ENCODE data around the gene COX17.

COX17 gene

GRCh38 chr3:119637679-119638477, 39.3 kb downstream of the COX17 start:
- H3K14ac ChIP-seq (ENCODE audit: low read length), result no peak overlapping the region
- peak overlapping the region; percentile 22 for H3K4me2 ChIP-seq (ENCODE audit: low read length)
- H2AK5ac ChIP-seq (ENCODE audit: low read length), result no peak overlapping the region
- peaks cover 2% of the 10 kb centered on the region for H3K9me3 ChIP-seq (ENCODE audit: insufficient read depth, low read depth, low read length)
- no peak overlapping the region for H3K18ac ChIP-seq (ENCODE audit: low read length)
- H4K12ac ChIP-seq (ENCODE audit: low read depth, low read length), result no peak overlapping the region
- H2BK5ac ChIP-seq (ENCODE audit: low read depth, low read length, poor library complexity), result no peak overlapping the region
- WGBS (ENCODE audit: extremely low coverage, insufficient coverage, insufficient read length), result no CpG with 5 or more reads among the region's 3 CpGs
- no peak overlapping the region for H3K9ac ChIP-seq (ENCODE audit: low read length)
- peak; percentile 27 to 74 for DNase-seq
- no peak overlapping the region for H2BK120ac ChIP-seq (ENCODE audit: insufficient read depth, low read length, poor library complexity)
- H3K79me1 ChIP-seq (ENCODE audit: low read length), result peaks cover 4% of the 10 kb centered on the region
- no peak overlapping the region for H3K4ac ChIP-seq (ENCODE audit: low read depth, low read length)
- H3K4me3 ChIP-seq (ENCODE audit: low read depth, low read length), result no peak overlapping the region
- peak overlapping the region; percentile 22 for H3K27ac ChIP-seq (ENCODE audit: low read depth, low read length)
- H4K8ac ChIP-seq (ENCODE audit: low read depth, low read length), result no peak overlapping the region
- no peak overlapping the region for H3K23ac ChIP-seq (ENCODE audit: low read length)
- no peaks in the 10 kb centered on the region for H3K27me3 ChIP-seq (ENCODE audit: insufficient read depth, low read length)
- H4K91ac ChIP-seq (ENCODE audit: low read depth, low read length), result peak overlapping the region; percentile 82
- no peaks in the 10 kb centered on the region for H3K79me2 ChIP-seq (ENCODE audit: control insufficient read depth, insufficient read depth, low read length, poor library complexity)
- no peak overlapping the region for H2BK12ac ChIP-seq (ENCODE audit: low read length)
- H2AFZ ChIP-seq (ENCODE audit: insufficient read depth, low read length, poor library complexity), result no peak overlapping the region
- peaks cover 4 to 13% of the 10 kb centered on the region in 2 experiments for H3K4me1 ChIP-seq (ENCODE audit: control insufficient read depth in 1 of 2, insufficient read depth in 2 of 2, low read length in 2 of 2)
- H3K36me3 ChIP-seq (ENCODE audit: control insufficient read depth in 1 of 2, insufficient read depth in 2 of 2, low read length in 2 of 2), result peaks cover 12 to 21% of the 10 kb centered on the region in 2 experiments

DNA sequence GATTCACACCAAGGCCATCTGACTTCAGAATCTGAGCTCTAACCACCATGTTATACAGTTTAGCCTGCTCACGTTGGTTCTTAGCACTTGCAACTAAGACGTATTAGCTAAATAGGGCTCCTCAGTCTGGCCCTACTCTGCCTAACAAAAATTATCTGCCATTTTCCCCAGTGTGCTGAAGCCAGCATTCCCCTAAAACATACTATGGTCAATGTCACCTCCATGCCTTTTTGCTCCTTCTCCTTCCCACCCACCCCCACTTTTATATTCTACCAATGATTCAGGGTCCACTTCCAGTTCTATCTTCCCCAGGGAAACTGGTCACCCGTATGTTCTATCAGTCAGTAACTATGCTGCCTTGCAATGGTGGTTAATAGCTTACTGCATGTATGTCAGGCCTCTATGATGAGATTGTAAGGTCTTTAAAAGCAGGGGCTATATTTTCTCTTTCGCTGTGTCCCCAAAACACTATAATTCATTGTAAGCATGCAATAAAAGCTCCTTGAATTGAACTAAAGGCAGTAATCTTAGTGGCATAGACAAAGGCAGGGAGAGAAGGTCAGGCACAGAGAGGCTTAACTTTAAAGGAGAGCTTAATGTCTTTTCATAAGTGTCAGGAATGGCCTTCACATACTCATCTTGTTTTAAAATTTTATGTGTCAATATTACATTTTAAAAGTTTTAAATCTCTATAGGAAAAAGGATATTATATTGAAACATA, 40.2 kb downstream of the COX17 start:
- H4K8ac ChIP-seq (ENCODE audit: low read depth, low read length), result no peak overlapping the region
- H3K14ac ChIP-seq (ENCODE audit: low read length), result no peak overlapping the region
- no peak overlapping the region for H3K4me3 ChIP-seq (ENCODE audit: low read depth, low read length)
- H2BK12ac ChIP-seq (ENCODE audit: low read length), result no peak overlapping the region
- peaks cover 4% of the 10 kb centered on the region for H3K79me1 ChIP-seq (ENCODE audit: low read length)
- no peak overlapping the region for H3K4ac ChIP-seq (ENCODE audit: low read depth, low read length)
- H3K27me3 ChIP-seq (ENCODE audit: insufficient read depth, low read length), result no peaks in the 10 kb centered on the region
- H4K12ac ChIP-seq (ENCODE audit: low read depth, low read length), result no peak overlapping the region
- H4K91ac ChIP-seq (ENCODE audit: low read depth, low read length), result no peak overlapping the region
- H3K36me3 ChIP-seq (ENCODE audit: control insufficient read depth in 1 of 2, insufficient read depth in 2 of 2, low read length in 2 of 2), result peaks cover 8 to 16% of the 10 kb centered on the region in 2 experiments
- H3K18ac ChIP-seq (ENCODE audit: low read length), result no peak overlapping the region
- peaks cover 2% of the 10 kb centered on the region for H3K9me3 ChIP-seq (ENCODE audit: insufficient read depth, low read depth, low read length)
- no peak overlapping the region for H2BK120ac ChIP-seq (ENCODE audit: insufficient read depth, low read length, poor library complexity)
- H2BK5ac ChIP-seq (ENCODE audit: low read depth, low read length, poor library complexity), result no peak overlapping the region
- no peak overlapping the region for H2AFZ ChIP-seq (ENCODE audit: insufficient read depth, low read length, poor library complexity)
- no CpG with 5 or more reads among the region's 4 CpGs for WGBS (ENCODE audit: extremely low coverage, insufficient coverage, insufficient read length)
- no peak overlapping the region for H2AK5ac ChIP-seq (ENCODE audit: low read length)
- no peak overlapping the region for H3K23ac ChIP-seq (ENCODE audit: low read length)
- H3K4me1 ChIP-seq (ENCODE audit: control insufficient read depth in 1 of 2, insufficient read depth in 2 of 2, low read length in 2 of 2), result peaks cover 6 to 17% of the 10 kb centered on the region in 2 experiments
- H3K9ac ChIP-seq (ENCODE audit: low read length), result no peak overlapping the region
- H3K4me2 ChIP-seq (ENCODE audit: low read length), result no peak overlapping the region
- DNase-seq, result no peak
- no peaks in the 10 kb centered on the region for H3K79me2 ChIP-seq (ENCODE audit: control insufficient read depth, insufficient read depth, low read length, poor library complexity)
- no peak overlapping the region for H3K27ac ChIP-seq (ENCODE audit: low read depth, low read length)

GRCh38 chr3:119636249-119636648, 41.0 kb downstream of the COX17 start:
- peak in 1 of 2 donors; percentile 13 for DNase-seq
- Histone ChIP-seq H3K14ac (ENCODE audit: low read length) (no peak overlapping the region), H4K12ac (ENCODE audit: low read depth, low read length) (no peak overlapping the region), H3K4me2 (ENCODE audit: low read length) (no peak overlapping the region), H3K4me1 (ENCODE audit: control insufficient read depth in 1 of 2, insufficient read depth in 2 of 2, low read length in 2 of 2) (peaks cover 6 to 17% of the 10 kb centered on the region in 2 experiments), H3K79me1 (ENCODE audit: low read length) (peaks cover 4% of the 10 kb centered on the region), H3K27me3 (ENCODE audit: insufficient read depth, low read length) (no peaks in the 10 kb centered on the region), H3K4ac (ENCODE audit: low read depth, low read length) (no peak overlapping the region), H3K18ac (ENCODE audit: low read length) (no peak overlapping the region), H3K27ac (ENCODE audit: low read depth, low read length) (no peak overlapping the region), H3K9me3 (ENCODE audit: insufficient read depth, low read depth, low read length) (no peaks in the 10 kb centered on the region), H4K8ac (ENCODE audit: low read depth, low read length) (no peak overlapping the region), H3K23ac (ENCODE audit: low read length) (no peak overlapping the region), H3K36me3 (ENCODE audit: control insufficient read depth in 1 of 2, insufficient read depth in 2 of 2, low read length in 2 of 2) (peaks cover 4 to 11% of the 10 kb centered on the region in 2 experiments), H2BK5ac (ENCODE audit: low read depth, low read length, poor library complexity) (no peak overlapping the region), H2BK120ac (ENCODE audit: insufficient read depth, low read length, poor library complexity) (no peak overlapping the region), H4K91ac (ENCODE audit: low read depth, low read length) (no peak overlapping the region), H3K79me2 (ENCODE audit: control insufficient read depth, insufficient read depth, low read length, poor library complexity) (no peaks in the 10 kb centered on the region), H2AK5ac (ENCODE audit: low read length) (no peak overlapping the region), H3K4me3 (ENCODE audit: low read depth, low read length) (no peak overlapping the region), H2BK12ac (ENCODE audit: low read length) (no peak overlapping the region), H3K9ac (ENCODE audit: low read length) (no peak overlapping the region), H2AFZ (ENCODE audit: insufficient read depth, low read length, poor library complexity) (no peak overlapping the region)
- WGBS (ENCODE audit: extremely low coverage, insufficient coverage, insufficient read length), result no CpG with 5 or more reads among the region's 1 CpG

- no peak overlapping the region for H3K27ac ChIP-seq (ENCODE audit: low read depth, low read length)
- no peak overlapping the region for H2BK5ac ChIP-seq (ENCODE audit: low read depth, low read length, poor library complexity)
- H3K18ac ChIP-seq (ENCODE audit: low read length), result no peak overlapping the region
- peaks cover 6% of the 10 kb centered on the region for H3K79me1 ChIP-seq (ENCODE audit: low read length)
- no peak overlapping the region for H3K4ac ChIP-seq (ENCODE audit: low read depth, low read length)
- H3K9ac ChIP-seq (ENCODE audit: low read length), result no peak overlapping the region
- no CpG with 5 or more reads among the region's 10 CpGs for WGBS (ENCODE audit: extremely low coverage, insufficient coverage, insufficient read length)
- H3K27me3 ChIP-seq (ENCODE audit: insufficient read depth, low read length), result no peaks in the 10 kb centered on the region
- H4K12ac ChIP-seq (ENCODE audit: low read depth, low read length), result no peak overlapping the region
- H3K4me2 ChIP-seq (ENCODE audit: low read length), result no peak overlapping the region
- H2BK120ac ChIP-seq (ENCODE audit: insufficient read depth, low read length, poor library complexity), result no peak overlapping the region
- no peaks in the 10 kb centered on the region for H3K79me2 ChIP-seq (ENCODE audit: control insufficient read depth, insufficient read depth, low read length, poor library complexity)
- DNase-seq, result peak; percentile 52 to 55
- H2AK5ac ChIP-seq (ENCODE audit: low read length), result no peak overlapping the region
- no peak overlapping the region for H3K23ac ChIP-seq (ENCODE audit: low read length)
- no peak overlapping the region for H4K91ac ChIP-seq (ENCODE audit: low read depth, low read length)
- no peak overlapping the region for H2AFZ ChIP-seq (ENCODE audit: insufficient read depth, low read length, poor library complexity)
- H3K4me1 ChIP-seq (ENCODE audit: control insufficient read depth in 1 of 2, insufficient read depth in 2 of 2, low read length in 2 of 2), result peaks cover 6 to 17% of the 10 kb centered on the region in 2 experiments
- H3K4me3 ChIP-seq (ENCODE audit: low read depth, low read length), result no peak overlapping the region
- H3K9me3 ChIP-seq (ENCODE audit: insufficient read depth, low read depth, low read length), result no peaks in the 10 kb centered on the region
- H3K36me3 ChIP-seq (ENCODE audit: control insufficient read depth in 1 of 2, insufficient read depth in 2 of 2, low read length in 2 of 2), result peaks cover 4 to 11% of the 10 kb centered on the region in 2 experiments
- H3K14ac ChIP-seq (ENCODE audit: low read length), result no peak overlapping the region
- no peak overlapping the region for H2BK12ac ChIP-seq (ENCODE audit: low read length)
- no peak overlapping the region for H4K8ac ChIP-seq (ENCODE audit: low read depth, low read length)
Measured at GRCh38 chr3:119635719-119636118, 41.5 kb downstream of the COX17 start.
